Sciatic nerve (tissue), 2 donors: ENCODE results near the gene NEUROD1. TPM values are rescaled to one million over a fixed set of nuclear protein-coding genes. Genes with fewer than 3 reads are reported as not detected.

Experiments
- ATAC-seq: fragments of 200-7000 bp; cut with Tn5 transposase; one replicate; pipeline ENCODE4 v1.9.1; 2020; ENCODE audit warnings: mild to moderate bottlenecking, moderate library complexity
- DNase-seq: peaks from one replicate; pipeline ENCODE4 v3.0.0-alpha.2; 2020; ENCODE audit warnings: low spot score
- intact Hi-C: fragments of 100-400 bp; cut with DNase I; formaldehyde crosslinking; loops from one replicate; pipeline ENCODE4 v1.14.2; 2022
- total RNA-seq: library from RNA; stranded (reverse); fragmentation: NEBNext Ultra II Directional; extraction: Animal tissue kit (Norgen Biotek cat#: 25700); gene quantifications from one replicate; pipeline ENCODE4 v1.2.1, GENCODE V29; 2021
- donor health status: DM: no; HTN: no; CAD: no.
- donor health status: DM: no; HTN: no; CAD: no.

NEUROD1 gene
- total RNA-seq, 1 donor from 2014 or later: not detected

GRCh38 chr2:181649436-181649979 lies 30.8 kb downstream of the NEUROD1 start:
- intact Hi-C loops: no loop called here
- ATAC-seq: no peak
- no peak for DNase-seq

GRCh38 chr2:181648478-181649155 lies 31.7 kb downstream of the NEUROD1 start:
- ATAC-seq (no peak), DNase-seq (no peak)
- intact Hi-C loops: no loop called here

GRCh38 chr2:181646415-181646987 lies 33.8 kb downstream of the NEUROD1 start:
- no peak for DNase-seq
- ATAC-seq: no peak
- intact Hi-C loops: no loop called here

GRCh38 chr2:181643151-181643550 lies 37.2 kb downstream of the NEUROD1 start:
- ATAC-seq (no peak), DNase-seq (no peak)
- intact Hi-C loops: no loop called here

GRCh38 chr2:181642086-181642485 lies 38.2 kb downstream of the NEUROD1 start:
- DNase-seq: no peak
- no peak for ATAC-seq
- intact Hi-C loops: no loop called here

GRCh38 chr2:181639686-181640085 lies 40.6 kb downstream of the NEUROD1 start:
- intact Hi-C loops: no loop called here
- no peak for DNase-seq
- ATAC-seq: no peak

- DNase-seq (no peak), ATAC-seq (no peak)
- intact Hi-C loops: no loop called here
Measured at GRCh38 chr2:181632733-181633401, 47.5 kb downstream of the NEUROD1 start.

- no peak for ATAC-seq
- no peak for DNase-seq
- intact Hi-C loops: no loop called here
Measured at GRCh38 chr2:181628590-181629585, 51.4 kb downstream of the NEUROD1 start.

- DNase-seq (no peak), ATAC-seq (no peak)
- intact Hi-C loops: no loop called here
Measured at GRCh38 chr2:181627545-181627944, 52.8 kb downstream of the NEUROD1 start.

GRCh38 chr2:181626671-181627070 lies 53.6 kb downstream of the NEUROD1 start:
- ATAC-seq: no peak
- intact Hi-C loops: no loop called here

More at GRCh38 chr2:181626671-181627070, 53.6 kb downstream of the NEUROD1 start:
- no peak for DNase-seq

Other genes with a start within 250 kb of the NEUROD1 start
- 18.1 TPM for gene ITGA4, start 223.1 kb downstream of the NEUROD1 start, total RNA-seq
- gene CERKL, start 23.4 kb downstream of the NEUROD1 start, total RNA-seq: not detected
- gene ITPRID2, start 211.2 kb upstream of the NEUROD1 start, total RNA-seq: 521 TPM